Ishikawa (cell line): Measurements from ENCODE around the gene STAB1.

ENCODE experiments used
- EGR1 ChIP-seq: IDR thresholded peaks from 2 replicates; pipeline ENCODE4 v1.6.1; 2012
- MAX ChIP-seq: IDR thresholded peaks from 2 replicates; pipeline ENCODE4 v1.6.1; 2012
- TAF1 ChIP-seq: IDR thresholded peaks from 2 replicates; pipeline ENCODE4 v1.6.1; 2012; ENCODE audit warnings: low read depth, mild to moderate bottlenecking
- YY1 ChIP-seq: IDR thresholded peaks from 2 replicates; pipeline ENCODE4 v1.6.1; 2012; ENCODE audit warnings: low read depth
- ZBTB7A ChIP-seq: IDR thresholded peaks from 2 replicates; pipeline ENCODE4 v1.6.1; 2012; ENCODE audit warnings: low read depth

- TF ChIP-seq YY1 (no peak), TAF1 (no peak), EGR1 (no peak), MAX (no peak), ZBTB7A (no peak)
These were observed 17.9 kb upstream of the STAB1 start for GRCh38 chr3:52477076-52477795.
